ENCODE measurements around the gene ARHGAP10. TPM values are rescaled to one million over a fixed set of nuclear protein-coding genes. Genes with fewer than 3 reads are reported as not detected.

The ARHGAP10 gene
- total RNA-seq, 1 donor from 2014 or later = 28.0 TPM

DNA sequence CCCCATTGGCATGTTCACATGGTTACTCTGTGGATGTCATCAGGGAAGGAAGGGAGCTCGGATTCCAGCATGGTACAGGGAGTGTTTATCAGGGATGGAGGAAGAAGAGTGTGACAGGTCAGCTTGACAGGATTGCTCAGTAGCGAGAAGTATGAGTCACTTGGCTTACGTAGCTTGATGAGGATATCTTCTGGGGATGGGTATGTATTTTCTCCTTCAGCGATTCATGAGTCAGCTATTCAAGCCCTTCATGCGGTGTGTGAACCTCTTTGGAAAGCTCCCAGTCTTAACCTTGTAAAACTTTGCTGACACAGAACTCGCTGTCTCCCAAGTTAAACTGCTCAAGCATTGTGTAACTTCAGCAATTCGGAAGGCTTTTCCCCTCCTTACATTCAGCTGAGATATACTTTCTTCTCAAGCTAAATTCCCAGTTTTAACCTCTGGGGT is 275.4 kb downstream of the ARHGAP10 start:
- H3K4me3 ChIP-seq (ENCODE audit: insufficient read depth, low read depth, low read length) = no peak overlapping the region
- peaks cover 3% of the 10 kb centered on the region for H3K79me2 ChIP-seq (ENCODE audit: insufficient read depth, low read length)
- no peaks in the 10 kb centered on the region for H3K9me3 ChIP-seq (ENCODE audit: insufficient read depth, low read depth, low read length)
- peak overlapping the region; percentile 16 for H3K27ac Mint-ChIP-seq (ENCODE audit: unreplicated experiment)
- no peak for TF ChIP-seq CTCF (IDR thresholded peaks at IDR 0.05; ENCODE audit: insufficient read depth, low read depth, low read length)
- no peak for TF ChIP-seq EZH2 (IDR thresholded peaks at IDR 0.05; ENCODE audit: insufficient read depth, low read length)
- peaks cover 13% of the 10 kb centered on the region for H3K4me1 ChIP-seq (ENCODE audit: insufficient read depth, low read length)
- H2AFZ ChIP-seq (ENCODE audit: low read depth, low read length) = no peak overlapping the region
- peak overlapping the region; percentile 37 for H3K9ac ChIP-seq (ENCODE audit: low read length)
- H3K4me3 Mint-ChIP-seq (ENCODE audit: unreplicated experiment) = peak overlapping the region; percentile 1
- DNase-seq (ENCODE audit: low read depth) (peak; percentile 99), FAIRE-seq (peak; percentile 99)
- H3K4me1 Mint-ChIP-seq (ENCODE audit: low read depth, unreplicated experiment) = peaks cover 16% of the 10 kb centered on the region
- peak overlapping the region; percentile 43 for H3K27ac ChIP-seq (ENCODE audit: low read depth, low read length)
- peaks cover 8% of the 10 kb centered on the region for H3K36me3 Mint-ChIP-seq (ENCODE audit: low read depth, unreplicated experiment)
- no peaks in the 10 kb centered on the region for H3K27me3 ChIP-seq (ENCODE audit: insufficient read depth, low read length)
- H3K4me2 ChIP-seq (ENCODE audit: low read length) = peak overlapping the region; percentile 62
- H3K9me3 Mint-ChIP-seq (ENCODE audit: unreplicated experiment) = no peaks in the 10 kb centered on the region
- H3K36me3 ChIP-seq (ENCODE audit: insufficient read depth, low read length) = no peaks in the 10 kb centered on the region
- peaks cover 34% of the 10 kb centered on the region for H4K20me1 ChIP-seq (ENCODE audit: insufficient read depth, low read length)
- H3K27me3 Mint-ChIP-seq (ENCODE audit: low read depth, unreplicated experiment) = no peaks in the 10 kb centered on the region

- H3K36me3 ChIP-seq (ENCODE audit: insufficient read depth, low read length) = no peaks in the 10 kb centered on the region
- H3K4me2 ChIP-seq (ENCODE audit: low read length) = peak overlapping the region; percentile 62
- no peaks in the 10 kb centered on the region for H3K27me3 Mint-ChIP-seq (ENCODE audit: low read depth, unreplicated experiment)
- no peak overlapping the region for H2AFZ ChIP-seq (ENCODE audit: low read depth, low read length)
- H3K4me1 Mint-ChIP-seq (ENCODE audit: low read depth, unreplicated experiment) = peaks cover 16% of the 10 kb centered on the region
- H3K27ac Mint-ChIP-seq (ENCODE audit: unreplicated experiment) = peak overlapping the region; percentile 59
- DNase-seq (ENCODE audit: low read depth) (no peak), FAIRE-seq (no peak)
- H3K9me3 ChIP-seq (ENCODE audit: insufficient read depth, low read depth, low read length) = no peaks in the 10 kb centered on the region
- H3K27ac ChIP-seq (ENCODE audit: low read depth, low read length) = peak overlapping the region; percentile 43
- no peak overlapping the region for H3K4me3 Mint-ChIP-seq (ENCODE audit: unreplicated experiment)
- no peak for TF ChIP-seq EZH2 (IDR thresholded peaks at IDR 0.05; ENCODE audit: insufficient read depth, low read length)
- no peak for TF ChIP-seq CTCF (IDR thresholded peaks at IDR 0.05; ENCODE audit: insufficient read depth, low read depth, low read length)
- H3K4me3 ChIP-seq (ENCODE audit: insufficient read depth, low read depth, low read length) = no peak overlapping the region
- peaks cover 3% of the 10 kb centered on the region for H3K79me2 ChIP-seq (ENCODE audit: insufficient read depth, low read length)
- H3K27me3 ChIP-seq (ENCODE audit: insufficient read depth, low read length) = no peaks in the 10 kb centered on the region
- peak overlapping the region; percentile 37 for H3K9ac ChIP-seq (ENCODE audit: low read length)
- H3K4me1 ChIP-seq (ENCODE audit: insufficient read depth, low read length) = peaks cover 13% of the 10 kb centered on the region
- H3K9me3 Mint-ChIP-seq (ENCODE audit: unreplicated experiment) = no peaks in the 10 kb centered on the region
- H4K20me1 ChIP-seq (ENCODE audit: insufficient read depth, low read length) = peaks cover 34% of the 10 kb centered on the region
- peaks cover 8% of the 10 kb centered on the region for H3K36me3 Mint-ChIP-seq (ENCODE audit: low read depth, unreplicated experiment)
Measured at GRCh38 chr4:148007792-148008191, 275.9 kb downstream of the ARHGAP10 start.

DNA sequence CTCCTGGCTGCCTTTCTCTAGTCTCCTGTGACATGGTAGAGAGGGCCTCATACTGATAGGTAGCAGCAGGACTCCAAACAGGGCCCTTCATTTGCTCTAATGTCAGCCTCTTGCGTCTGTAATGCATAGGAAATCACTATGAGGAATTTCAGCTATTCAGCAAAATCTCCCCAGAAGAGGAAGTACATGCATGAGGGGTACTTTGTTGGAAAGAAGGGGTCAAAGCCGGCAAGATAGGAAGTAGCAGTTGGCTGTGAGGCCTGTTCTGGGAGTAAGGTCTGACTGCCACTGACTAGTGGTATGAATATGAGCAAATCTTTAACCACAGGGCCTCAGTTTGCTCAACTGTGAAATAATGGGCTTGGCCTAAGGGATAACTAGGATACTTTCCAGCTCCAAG is 283.2 kb downstream of the ARHGAP10 start:
- Histone ChIP-seq H3K36me3 (ENCODE audit: insufficient read depth, low read length) (no peaks in the 10 kb centered on the region), H3K79me2 (ENCODE audit: insufficient read depth, low read length) (no peaks in the 10 kb centered on the region), H3K4me1 (ENCODE audit: insufficient read depth, low read length) (no peaks in the 10 kb centered on the region), H4K20me1 (ENCODE audit: insufficient read depth, low read length) (peaks cover 10% of the 10 kb centered on the region), H3K27ac (ENCODE audit: low read depth, low read length) (no peak overlapping the region), H3K4me3 (ENCODE audit: insufficient read depth, low read depth, low read length) (no peak overlapping the region), H3K9me3 (ENCODE audit: insufficient read depth, low read depth, low read length) (no peaks in the 10 kb centered on the region), H2AFZ (ENCODE audit: low read depth, low read length) (no peak overlapping the region), H3K9ac (ENCODE audit: low read length) (no peak overlapping the region), H3K27me3 (ENCODE audit: insufficient read depth, low read length) (no peaks in the 10 kb centered on the region), H3K4me2 (ENCODE audit: low read length) (no peak overlapping the region)
- H3K36me3 Mint-ChIP-seq (ENCODE audit: low read depth, unreplicated experiment) = no peaks in the 10 kb centered on the region
- FAIRE-seq (no peak), DNase-seq (ENCODE audit: low read depth) (peak; percentile 30)
- TF ChIP-seq EZH2 (IDR thresholded peaks at IDR 0.05; ENCODE audit: insufficient read depth, low read length) (no peak), CTCF (IDR thresholded peaks at IDR 0.05; ENCODE audit: insufficient read depth, low read depth, low read length) (no peak)
- H3K27ac Mint-ChIP-seq (ENCODE audit: unreplicated experiment) = peak overlapping the region; percentile 63
- H3K9me3 Mint-ChIP-seq (ENCODE audit: unreplicated experiment) = no peaks in the 10 kb centered on the region
- no peak overlapping the region for H3K4me3 Mint-ChIP-seq (ENCODE audit: unreplicated experiment)
- H3K27me3 Mint-ChIP-seq (ENCODE audit: low read depth, unreplicated experiment) = no peaks in the 10 kb centered on the region
- peaks cover 8% of the 10 kb centered on the region for H3K4me1 Mint-ChIP-seq (ENCODE audit: low read depth, unreplicated experiment)

All from astrocyte (in vitro differentiated cells and primary cell).